Naive thymus-derived CD8-positive, alpha-beta T cell (primary cell): ENCODE data around the gene NODAL. TPM values are rescaled to one million over a fixed set of nuclear protein-coding genes. Genes with fewer than 3 reads are reported as not detected.

Source experiments
- ATAC-seq, 2 donors: fragments of 150-1000 bp; cut with Tn5 transposase in 1 of 2; sonication (Bioruptor Pico), chemical (Tn5 transposase) in 1 of 2; 1 replicate in 1 of 2; 2 replicates in 1 of 2; pipeline ENCODE4 v1.10.0; 2021; ENCODE audit warnings: mild to moderate bottlenecking in 2 of 2, moderate library complexity in 2 of 2
- POLR2A ChIA-PET: fragments of 350-600 bp; sonication (Branson Sonifier 250); formaldehyde crosslinking; loops from one replicate; lab custom pipeline; 2021; ENCODE audit warnings: antibody characterized with exemption; lab: Charles Lee
- DNase-seq, 10 donors: peaks; one replicate each; pipeline versions ENCODE4 v3.0.0 to v3.0.0-alpha.2; 2020 to 2022
- H3K27ac Mint-ChIP-seq, 10 donors: one replicate each; pipeline ENCODE4 v1.8.0; 2020 to 2022; ENCODE audit warnings: mild to moderate bottlenecking in 10 of 10, mixed read lengths in 10 of 10, moderate library complexity in 4 of 10, inconsistent platforms in 1 of 10
- H3K27me3 Mint-ChIP-seq, 5 donors: one replicate each; pipeline ENCODE4 v1.8.0; 2021 to 2022; ENCODE audit warnings: mixed read lengths in 5 of 5
- H3K36me3 Mint-ChIP-seq, 3 donors: one replicate each; pipeline ENCODE4 v1.8.0; 2020 to 2022; ENCODE audit warnings: mixed read lengths in 3 of 3, mild to moderate bottlenecking in 2 of 3, inconsistent platforms in 1 of 3
- H3K4me1 Mint-ChIP-seq, 4 donors: one replicate each; pipeline ENCODE4 v1.8.0; 2021 to 2022; ENCODE audit warnings: mixed read lengths in 4 of 4
- H3K4me3 Mint-ChIP-seq, 10 donors: one replicate each; pipeline ENCODE4 v1.8.0; 2020 to 2022; ENCODE audit warnings: mild to moderate bottlenecking in 10 of 10, mixed read lengths in 10 of 10, moderate library complexity in 6 of 10, inconsistent platforms in 1 of 10
- H3K9me3 Mint-ChIP-seq, 9 donors: one replicate each; pipeline ENCODE4 v1.8.0; 2020 to 2022; ENCODE audit warnings: mixed read lengths in 9 of 9, mild to moderate bottlenecking in 3 of 9, inconsistent platforms in 1 of 9, moderate library complexity in 1 of 9
- polyA plus RNA-seq, 3 donors: library from polyadenylated mRNA; unstranded; fragments of 300-500 nt; fragmentation: Illumina TruSeq; gene quantifications; one replicate each; pipeline ENCODE4 v1.2.3, GENCODE V29; 2021
- total RNA-seq, 8 experiments: library from RNA in 2 of 8; stranded (reverse) in 2 of 8; gene quantifications; one replicate each; pipeline ENCODE4 v1.2.3 and lab custom pipeline; 2021 to 2026

Gene NODAL
- total and polyA plus RNA-seq, 5 experiments from 2014 or later, result not detected

- Mint-ChIP-seq H3K4me3 (peak overlapping the region; percentile 85 to 98 (median 96)), H3K27ac (peak overlapping the region; percentile 76 to 97 (median 93)), H3K9me3 (no peaks in the 10 kb centered on the region), H3K4me1 (peaks cover 26 to 42% (median 39%) of the 10 kb centered on the region in 4 donors), H3K27me3 (no peaks in the 10 kb centered on the region), H3K36me3 (peaks cover 0 to 6% (median 2%) of the 10 kb centered on the region in 3 donors)
- ATAC-seq (peak in 1 of 2 donors; percentile 88), DNase-seq (no peak)
- POLR2A ChIA-PET, result interaction anchor here (0.6 to 3.0 kb wide), 10 partner anchors 14 to 257 kb away, joined by 3 to 21 read pairs (median 6); partner anchors contain the start of genes LRRC20, PPA1, SAR1A and TYSND1
Measured at GRCh38 chr10:70403483-70404035, 37.9 kb downstream of the NODAL start.

- ATAC-seq, result no peak
- POLR2A ChIA-PET, result no interaction called here
Measured at GRCh38 chr10:70399177-70399576, 42.3 kb downstream of the NODAL start.

GRCh38 chr10:70396140-70396539, 45.3 kb downstream of the NODAL start:
- Mint-ChIP-seq H3K4me1 (no peaks in the 10 kb centered on the region), H3K36me3 (no peaks in the 10 kb centered on the region), H3K9me3 (no peaks in the 10 kb centered on the region), H3K27me3 (peaks cover 0 to 8% (median 6%) of the 10 kb centered on the region in 5 donors), H3K4me3 (no peak overlapping the region), H3K27ac (no peak overlapping the region)
- no peak for ATAC-seq
- POLR2A ChIA-PET, result no interaction called here
- DNase-seq, result no peak

More at GRCh38 chr10:70399177-70399576, 42.3 kb downstream of the NODAL start:
- Mint-ChIP-seq H3K27me3 (no peaks in the 10 kb centered on the region), H3K27ac (no peak overlapping the region), H3K4me3 (no peak overlapping the region), H3K36me3 (no peaks in the 10 kb centered on the region), H3K9me3 (no peaks in the 10 kb centered on the region), H3K4me1 (peaks cover 6 to 15% (median 13%) of the 10 kb centered on the region in 4 donors)
- DNase-seq, result no peak

- H3K27ac Mint-ChIP-seq, result peak overlapping the region in 1 of 10 donors; percentile 7
- no peak for DNase-seq
- H3K4me3 Mint-ChIP-seq, result no peak overlapping the region
- peaks cover 0 to 3% (median 0%) of the 10 kb centered on the region in 4 donors for H3K4me1 Mint-ChIP-seq
- H3K36me3 Mint-ChIP-seq, result no peaks in the 10 kb centered on the region
- H3K27me3 Mint-ChIP-seq, result peaks cover 0 to 12% (median 6%) of the 10 kb centered on the region in 5 donors
- ATAC-seq, result no peak
- no peaks in the 10 kb centered on the region for H3K9me3 Mint-ChIP-seq
- POLR2A ChIA-PET, result no interaction called here
Measured at GRCh38 chr10:70391654-70392053, 49.8 kb downstream of the NODAL start.

Other genes with a start within 250 kb of the NODAL start
- gene PPA1, start 208.3 kb downstream of the NODAL start, total RNA-seq, result 10 to 100 TPM; 51.0 to 57.4 TPM
- gene PPA1, start 208.3 kb downstream of the NODAL start, polyA plus RNA-seq, result 100 to 1,000 TPM; 137 to 222 (median 154) TPM
- gene NPFFR1, start 157.7 kb downstream of the NODAL start, total RNA-seq, result not detected
- gene NPFFR1, start 157.7 kb downstream of the NODAL start, polyA plus RNA-seq, result not detected
- gene LRRC20, start 59.1 kb downstream of the NODAL start, total RNA-seq, result 1 to 10 TPM; 1.3 to 1.5 TPM
- 1 to 10 TPM; 1.8 to 2.2 (median 2.1) TPM for gene LRRC20, start 59.1 kb downstream of the NODAL start, polyA plus RNA-seq
- 10 to 100 TPM; 44.9 to 49.4 TPM for gene EIF4EBP2, start 37.5 kb downstream of the NODAL start, total RNA-seq
- 10 to 100 TPM; 44.8 to 62.4 (median 47.7) TPM for gene EIF4EBP2, start 37.5 kb downstream of the NODAL start, polyA plus RNA-seq
- not detected for gene PALD1, start 37.1 kb upstream of the NODAL start, total RNA-seq
- under 1 TPM in 1 of 3 donors, not detected in 2; 0.27 TPM for gene PALD1, start 37.1 kb upstream of the NODAL start, polyA plus RNA-seq
- gene PRF1, start 161.1 kb upstream of the NODAL start, total RNA-seq, result 10 to 100 TPM; 14.7 to 16.8 TPM
- 100 to 1,000 TPM in 1 of 3 donors, 10 to 100 TPM in 2; 58.3 to 435 (median 84.3) TPM for gene PRF1, start 161.1 kb upstream of the NODAL start, polyA plus RNA-seq
- gene ADAMTS14, start 230.8 kb upstream of the NODAL start, total RNA-seq, result not detected
- not detected for gene ADAMTS14, start 230.8 kb upstream of the NODAL start, polyA plus RNA-seq